ACC112 (cell line): ENCODE measurements around the gene LCE1E.

ENCODE experiments used
- H2AFZ ChIP-seq: fragments of 200-600 bp; sonication (generic); one replicate; pipeline ENCODE4 v1.6.0; 2017; ENCODE audit warnings: antibody characterized with exemption, low read length; ENCODE audit not compliant: unreplicated experiment
- H3K27ac ChIP-seq: fragments of 200-600 bp; sonication (generic); 2 replicates; pipeline ENCODE4 v1.5.1; 2014; ENCODE audit warnings: low read depth, mild to moderate bottlenecking, antibody characterized with exemption, low read length, moderate library complexity
- H3K27me3 ChIP-seq: fragments of 200-600 bp; sonication (generic); 2 replicates; pipeline ENCODE4 v1.6.1; 2014; ENCODE audit warnings: mild to moderate bottlenecking, antibody characterized with exemption, low read length, moderate library complexity, mixed read lengths; ENCODE audit not compliant: insufficient read depth
- H3K36me3 ChIP-seq: fragments of 200-600 bp; sonication (generic); 2 replicates; pipeline ENCODE4 v1.6.1; 2016; ENCODE audit warnings: mild to moderate bottlenecking, antibody characterized with exemption, low read length, moderate library complexity, mixed read lengths; ENCODE audit not compliant: insufficient read depth
- H3K4me1 ChIP-seq: fragments of 200-600 bp; sonication (generic); one replicate; pipeline ENCODE4 v1.6.1; 2016; ENCODE audit warnings: low read length, mixed read lengths; ENCODE audit not compliant: insufficient read depth, unreplicated experiment, control insufficient read depth
- H3K4me3 ChIP-seq: fragments of 200-600 bp; sonication (generic); 2 replicates; pipeline ENCODE4 v1.5.1; 2014; ENCODE audit warnings: mild to moderate bottlenecking, low read depth, low read length
- H3K79me2 ChIP-seq: fragments of 200-600 bp; sonication (generic); one replicate; pipeline ENCODE4 v1.6.0; 2016; ENCODE audit warnings: low read length; ENCODE audit not compliant: control insufficient read depth, unreplicated experiment, insufficient read depth

LCE1E gene

DNA sequence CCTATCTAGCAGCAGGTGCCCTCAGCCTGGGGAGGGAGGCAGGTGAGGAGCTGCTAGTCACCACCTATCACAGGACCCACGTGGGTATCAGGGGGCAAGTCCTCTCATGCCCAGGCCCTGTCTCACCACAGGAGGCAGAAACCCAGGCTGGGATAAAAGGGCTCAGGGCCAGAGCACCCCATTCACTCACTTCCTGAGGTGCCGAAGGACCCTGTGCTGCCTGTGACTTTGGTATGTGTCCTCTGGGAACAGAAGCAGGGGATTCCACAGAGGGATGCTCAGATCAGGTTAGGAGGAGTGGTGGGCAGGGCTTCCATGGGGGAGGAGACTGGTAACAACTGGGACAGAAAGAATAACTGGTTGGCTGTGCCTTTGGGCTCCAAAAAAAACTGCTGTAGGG is at the start of gene LCE1E:
TSS of gene LCE1E (plus strand) at position 181 of the 400 bp plus-strand sequence. CDS start 1,043 bp downstream, outside the sequence.
- Histone ChIP-seq H3K4me1 (no peaks in the 10 kb centered on the region), H3K36me3 (no peaks in the 10 kb centered on the region), H3K4me3 (no peak within 1 kb of the TSS), H2AFZ (no peak within 1 kb of the TSS), H3K79me2 (no peaks in the 10 kb centered on the region), H3K27ac (no peak within 1 kb of the TSS), H3K27me3 (no peaks in the 10 kb centered on the region)

DNA sequence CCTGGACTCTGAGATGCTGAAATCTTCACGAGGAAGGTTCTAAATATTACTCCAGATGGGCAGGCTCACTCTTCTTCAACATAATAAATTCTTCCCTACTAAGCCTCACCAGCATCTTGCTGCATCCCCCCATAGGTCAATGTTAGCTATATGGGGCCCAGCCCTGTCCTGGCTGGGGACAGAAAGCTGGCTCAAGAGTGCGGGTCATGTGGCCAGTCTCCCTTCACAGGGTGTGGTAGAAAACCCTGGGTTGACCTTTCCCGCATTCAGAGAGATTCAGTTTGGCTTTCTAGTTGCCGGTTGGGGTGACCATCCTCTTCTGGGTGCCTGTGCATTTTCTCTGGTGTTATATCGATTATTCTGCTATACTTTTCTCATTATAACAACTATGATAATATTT is 48.1 kb upstream of the LCE1E start:
- H3K4me3 ChIP-seq, result no peak overlapping the region
- no peaks in the 10 kb centered on the region for H3K36me3 ChIP-seq
- H3K27ac ChIP-seq, result no peak overlapping the region
- H3K27me3 ChIP-seq, result no peaks in the 10 kb centered on the region
- H2AFZ ChIP-seq, result no peak overlapping the region
- H3K4me1 ChIP-seq, result no peaks in the 10 kb centered on the region
- H3K79me2 ChIP-seq, result no peaks in the 10 kb centered on the region

- Histone ChIP-seq H3K4me1 (no peaks in the 10 kb centered on the region), H3K27ac (no peak overlapping the region), H2AFZ (no peak overlapping the region), H3K4me3 (no peak overlapping the region), H3K36me3 (no peaks in the 10 kb centered on the region), H3K27me3 (no peaks in the 10 kb centered on the region), H3K79me2 (no peaks in the 10 kb centered on the region)
Observed at GRCh38 chr1:152739841-152740240, 46.2 kb upstream of the LCE1E start.

GRCh38 chr1:152741656-152742055 is 44.4 kb upstream of the LCE1E start:
- Histone ChIP-seq H3K4me1 (no peaks in the 10 kb centered on the region), H3K27ac (no peak overlapping the region), H3K79me2 (no peaks in the 10 kb centered on the region), H3K4me3 (no peak overlapping the region), H3K27me3 (no peaks in the 10 kb centered on the region), H2AFZ (no peak overlapping the region), H3K36me3 (no peaks in the 10 kb centered on the region)

- no peak overlapping the region for H3K27ac ChIP-seq
- no peaks in the 10 kb centered on the region for H3K79me2 ChIP-seq
- no peaks in the 10 kb centered on the region for H3K4me1 ChIP-seq
- no peaks in the 10 kb centered on the region for H3K27me3 ChIP-seq
- no peak overlapping the region for H3K4me3 ChIP-seq
- no peak overlapping the region for H2AFZ ChIP-seq
- no peaks in the 10 kb centered on the region for H3K36me3 ChIP-seq
Observed at GRCh38 chr1:152743371-152744145, 42.5 kb upstream of the LCE1E start.

- H3K4me1 ChIP-seq, result no peaks in the 10 kb centered on the region
- H3K79me2 ChIP-seq, result no peaks in the 10 kb centered on the region
Observed at GRCh38 chr1:152745289-152745704, 40.8 kb upstream of the LCE1E start.

DNA sequence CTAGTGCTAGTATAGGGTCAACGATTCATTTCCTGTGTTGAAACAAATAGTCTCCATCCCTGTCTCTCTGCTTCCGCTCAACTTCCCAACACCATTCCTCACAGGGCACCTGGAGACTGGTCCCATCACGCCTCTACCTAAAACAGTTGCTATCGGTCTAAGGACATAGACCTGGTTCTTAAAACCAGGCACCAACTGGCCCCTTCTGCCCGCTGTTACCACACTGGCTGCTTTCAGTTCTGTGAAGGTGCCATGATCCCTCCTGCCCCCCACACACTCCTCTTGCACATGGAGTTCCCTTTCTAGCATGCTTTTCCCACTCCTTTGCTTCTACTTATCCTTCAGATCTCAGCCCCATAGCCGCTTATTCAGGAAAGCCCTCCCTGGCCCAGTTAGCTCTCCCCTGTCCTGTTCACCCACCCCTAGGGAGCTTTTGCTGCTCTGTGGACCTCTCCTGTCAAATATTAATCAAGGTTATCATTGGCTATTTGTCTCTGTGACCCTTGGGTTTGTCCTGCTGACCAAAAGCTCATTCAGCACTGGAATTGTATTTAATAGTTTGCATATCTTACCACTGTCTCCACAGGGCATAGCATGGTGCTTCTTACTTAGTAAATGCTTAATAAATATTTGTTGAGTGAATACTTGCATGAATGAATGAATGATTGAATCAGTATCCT is 40.2 kb upstream of the LCE1E start:
- Histone ChIP-seq H3K4me3 (no peak overlapping the region), H3K27me3 (no peaks in the 10 kb centered on the region), H3K4me1 (no peaks in the 10 kb centered on the region), H3K79me2 (no peaks in the 10 kb centered on the region), H3K36me3 (no peaks in the 10 kb centered on the region), H2AFZ (no peak overlapping the region), H3K27ac (no peak overlapping the region)

More at GRCh38 chr1:152745289-152745704, 40.8 kb upstream of the LCE1E start:
- Histone ChIP-seq H3K27ac (no peak overlapping the region), H2AFZ (no peak overlapping the region), H3K27me3 (no peaks in the 10 kb centered on the region), H3K4me3 (no peak overlapping the region), H3K36me3 (no peaks in the 10 kb centered on the region)

DNA sequence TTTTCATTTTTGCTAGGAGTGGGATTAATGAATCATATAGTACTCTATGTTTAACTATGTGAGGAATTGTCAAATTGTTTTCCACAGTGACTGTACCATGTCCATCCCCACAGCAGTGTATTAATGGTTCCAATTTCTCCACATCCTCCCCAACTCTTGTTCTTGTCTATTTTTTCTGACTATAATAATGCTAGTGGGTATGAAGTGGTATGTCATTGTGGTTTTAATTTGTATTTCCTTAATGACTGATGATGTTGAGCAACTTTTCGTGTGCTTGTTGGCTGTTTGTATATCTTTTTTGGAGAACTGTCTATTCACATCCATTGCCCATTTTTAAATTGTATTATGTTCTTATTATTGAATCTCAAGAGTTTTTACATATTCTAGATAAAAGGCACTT is 38.2 kb upstream of the LCE1E start:
- no peak overlapping the region for H3K27ac ChIP-seq
- no peaks in the 10 kb centered on the region for H3K27me3 ChIP-seq
- no peaks in the 10 kb centered on the region for H3K79me2 ChIP-seq
- H3K4me3 ChIP-seq, result no peak overlapping the region
- peaks cover 3% of the 10 kb centered on the region for H3K4me1 ChIP-seq
- no peaks in the 10 kb centered on the region for H3K36me3 ChIP-seq
- no peak overlapping the region for H2AFZ ChIP-seq

DNA sequence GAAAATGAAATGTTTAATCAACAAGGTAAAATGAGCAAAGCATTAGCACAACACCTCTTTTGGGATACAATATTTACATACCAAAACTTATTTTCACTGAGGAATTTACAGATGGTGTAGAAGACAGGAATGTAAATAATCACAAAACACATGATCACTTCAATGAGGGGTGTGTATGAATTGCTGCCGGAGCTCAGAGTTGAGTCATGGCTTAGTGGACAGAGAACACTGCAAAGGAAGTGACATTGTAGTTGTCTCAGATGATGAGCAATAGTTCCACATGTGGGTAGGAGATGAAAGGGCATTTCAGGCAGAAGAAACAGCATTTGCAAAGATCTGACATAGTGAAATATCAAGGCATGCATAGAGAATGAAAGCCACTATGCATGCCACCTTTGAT is 33.8 kb upstream of the LCE1E start:
- peaks cover 3% of the 10 kb centered on the region for H3K4me1 ChIP-seq
- H2AFZ ChIP-seq, result no peak overlapping the region
- H3K27me3 ChIP-seq, result no peaks in the 10 kb centered on the region
- no peak overlapping the region for H3K4me3 ChIP-seq
- H3K27ac ChIP-seq, result no peak overlapping the region
- no peaks in the 10 kb centered on the region for H3K36me3 ChIP-seq
- no peaks in the 10 kb centered on the region for H3K79me2 ChIP-seq

- H3K36me3 ChIP-seq, result no peaks in the 10 kb centered on the region
- no peaks in the 10 kb centered on the region for H3K27me3 ChIP-seq
- peaks cover 3% of the 10 kb centered on the region for H3K4me1 ChIP-seq
- no peak overlapping the region for H3K4me3 ChIP-seq
- H3K27ac ChIP-seq, result no peak overlapping the region
- no peak overlapping the region for H2AFZ ChIP-seq
- no peaks in the 10 kb centered on the region for H3K79me2 ChIP-seq
Observed at GRCh38 chr1:152753586-152753985, 32.5 kb upstream of the LCE1E start.

- Histone ChIP-seq H3K27ac (no peak overlapping the region), H3K4me3 (no peak overlapping the region), H2AFZ (no peak overlapping the region), H3K27me3 (no peaks in the 10 kb centered on the region), H3K4me1 (peaks cover 3% of the 10 kb centered on the region), H3K36me3 (no peaks in the 10 kb centered on the region), H3K79me2 (no peaks in the 10 kb centered on the region)
Observed at GRCh38 chr1:152756872-152757271, 29.2 kb upstream of the LCE1E start.
